Activated CD8-positive, alpha-beta memory T cell treated with anti-CD3 and anti-CD28 coated beads, Interleukin-2, amount 50 U/mL, for 4 hours (primary cell): ENCODE results near the gene LRRN1.

Experiments used
- DNase-seq: peaks from one replicate; pipeline ENCODE4 v3.0.0-alpha.2; 2020

Gene LRRN1

DNA sequence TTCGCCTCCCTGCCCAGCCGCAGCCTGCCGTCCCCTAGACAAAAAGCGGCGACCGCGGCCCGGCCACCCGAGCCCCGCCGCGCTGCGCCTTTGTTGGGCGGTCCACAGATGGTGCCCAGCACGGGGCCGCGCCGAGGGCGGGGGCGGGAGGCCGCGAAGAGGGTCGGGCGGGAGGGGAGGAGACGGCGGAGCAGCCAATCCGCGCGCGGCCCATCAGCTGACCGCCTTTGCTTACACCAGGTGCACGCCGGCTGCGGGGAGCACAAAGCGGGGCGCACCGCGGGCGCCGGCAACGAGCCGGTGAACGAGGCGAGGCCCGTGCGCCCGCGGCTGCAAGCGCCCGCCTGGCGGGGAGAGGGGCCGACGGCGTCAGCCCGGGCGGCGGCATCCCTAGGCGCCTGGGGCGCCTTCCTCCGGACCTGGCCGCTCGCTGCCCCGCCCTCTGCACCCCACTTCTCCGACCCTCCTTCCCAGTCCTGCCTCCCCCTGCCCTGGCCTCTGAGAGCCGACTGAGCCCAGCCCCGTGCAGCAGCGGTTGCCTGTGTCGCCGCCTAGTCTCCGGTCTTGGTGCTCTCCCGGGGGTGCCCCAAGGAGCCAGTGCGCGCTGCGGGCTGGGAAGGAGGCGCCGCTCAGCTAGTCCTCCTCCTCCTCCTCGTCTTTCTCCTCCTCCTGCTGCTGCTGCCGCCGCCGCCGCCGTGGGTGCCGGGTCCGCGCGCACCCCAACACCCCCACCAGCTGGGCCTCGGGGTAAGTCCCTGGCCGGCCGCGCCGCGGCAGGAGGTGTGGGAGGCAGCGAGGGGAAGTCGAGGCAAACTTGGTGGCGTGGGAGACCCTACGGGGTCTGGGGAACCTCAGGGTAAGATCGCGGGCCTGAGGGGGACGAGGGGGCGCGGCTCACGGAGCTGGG, at the start of gene LRRN1:
LRRN1 (plus strand) TSS at position 259 of the 907 bp plus-strand sequence. CDS start 45,211 bp downstream, outside the sequence.
- peak; percentile 64 for DNase-seq

DNA sequence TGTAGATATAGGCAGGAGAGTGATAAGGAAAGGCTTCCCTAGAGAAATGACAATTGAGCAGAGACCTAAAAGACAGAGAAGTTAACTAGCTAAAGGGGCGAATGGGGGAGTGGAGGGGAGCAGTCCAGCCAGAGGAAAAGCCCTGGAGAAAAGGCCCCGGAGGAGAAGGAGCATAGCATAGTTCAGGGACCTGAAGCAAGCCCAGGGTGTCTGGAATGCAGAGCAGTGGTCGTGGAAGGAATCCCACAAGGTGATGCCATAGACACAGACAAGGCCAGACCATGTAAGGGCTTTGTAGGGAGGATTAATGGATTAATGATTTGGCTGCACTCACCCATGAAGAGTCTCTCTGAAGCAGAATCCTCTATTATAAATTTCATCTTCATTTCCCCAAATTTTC, 45.8 kb upstream of the LRRN1 start:
- DNase-seq, result no peak

DNA sequence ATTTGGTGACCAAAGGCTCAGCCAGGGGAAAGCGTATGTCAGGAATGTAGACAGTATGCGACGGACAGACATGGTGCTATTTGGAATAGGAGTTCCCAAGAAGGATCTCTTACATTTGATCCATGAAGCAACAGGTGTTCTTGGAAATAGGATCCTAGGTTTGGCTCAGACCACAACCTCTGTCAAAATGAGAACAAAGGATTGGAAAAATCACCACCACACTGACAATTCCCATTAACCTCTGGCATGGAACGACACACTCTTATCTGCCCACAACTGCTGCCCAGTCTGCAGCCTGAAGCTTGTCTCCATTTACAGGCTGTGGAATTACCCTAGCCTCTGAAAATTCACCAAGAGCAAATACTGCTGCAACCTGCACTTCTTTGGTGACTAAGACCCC, 33.6 kb upstream of the LRRN1 start:
- no peak for DNase-seq

DNA sequence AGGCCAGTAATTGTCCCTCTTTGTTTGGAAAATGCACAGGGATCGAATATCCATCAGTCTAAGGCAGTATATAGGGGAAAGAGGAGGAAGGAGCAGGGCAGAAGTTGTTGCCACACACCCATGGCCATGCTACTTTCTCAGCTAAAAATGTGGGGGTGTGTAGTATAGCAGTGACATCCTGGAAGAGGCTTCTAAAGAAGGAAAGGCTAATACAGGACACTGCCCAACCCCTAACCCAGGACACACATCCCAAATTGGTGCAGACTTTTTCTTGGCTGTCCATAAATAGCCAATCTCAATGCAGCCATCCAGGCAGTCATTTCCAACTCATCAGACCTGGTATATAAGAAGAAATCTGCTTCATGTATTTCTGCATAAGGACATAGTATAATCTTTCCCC, 33.1 kb upstream of the LRRN1 start:
- DNase-seq, result no peak

DNA sequence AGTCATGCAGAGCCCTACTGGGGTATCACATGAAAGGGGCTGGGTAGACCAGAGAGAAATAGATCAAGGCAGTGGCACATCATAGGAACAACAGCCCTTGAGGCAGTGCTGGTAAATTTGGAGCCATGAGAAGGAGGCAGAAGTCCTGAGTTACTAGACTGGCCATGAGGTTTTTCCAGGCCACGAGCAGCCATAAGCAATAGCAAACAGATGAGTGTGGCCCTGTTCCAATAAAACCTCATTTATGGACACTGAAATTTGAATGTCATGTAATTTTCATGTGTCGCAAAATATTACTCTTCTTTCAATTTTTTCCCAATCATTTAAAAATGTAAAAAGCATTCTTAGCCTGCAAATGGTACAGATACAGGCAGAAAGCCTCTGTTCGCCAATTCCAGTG, 28.1 kb upstream of the LRRN1 start:
- DNase-seq, result no peak

DNA sequence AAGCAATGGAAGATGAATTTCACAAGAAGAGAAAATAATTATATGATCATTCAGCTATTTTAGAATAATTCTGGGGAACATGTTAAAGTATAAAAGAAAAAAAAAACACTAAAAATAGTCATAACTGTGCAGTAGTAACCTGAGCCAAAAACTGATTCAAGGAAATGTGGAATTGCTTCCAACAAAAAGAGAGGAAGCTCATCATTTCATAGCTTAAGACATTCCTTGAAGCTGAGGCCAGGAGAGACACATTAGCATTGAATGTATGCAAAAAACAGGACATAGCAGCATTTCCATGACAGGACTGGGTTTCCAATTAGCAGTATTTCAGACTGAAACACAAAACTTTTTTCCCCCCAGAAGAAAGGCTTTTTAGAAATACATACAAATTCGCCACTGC, 27.7 kb upstream of the LRRN1 start:
- DNase-seq, result no peak

DNA sequence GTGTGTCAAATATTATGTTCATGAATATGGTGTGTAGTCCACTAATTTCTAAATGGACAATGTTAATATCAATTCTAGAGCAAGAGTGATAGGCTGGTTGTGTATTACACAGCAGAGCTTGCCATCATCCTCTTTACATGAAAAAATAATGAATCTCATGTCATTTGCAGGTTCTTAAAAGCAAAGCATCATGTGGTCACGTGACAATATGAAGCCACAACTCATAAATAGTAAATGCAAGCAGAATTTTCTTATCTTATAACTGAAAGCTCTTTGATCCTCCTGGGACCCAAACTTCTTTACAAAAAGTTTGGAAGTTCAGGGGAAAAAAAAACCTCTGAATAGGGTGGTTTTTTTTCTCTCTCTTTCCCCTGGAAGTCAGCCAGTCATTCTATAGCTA, 26.9 kb upstream of the LRRN1 start:
- no peak for DNase-seq

DNA sequence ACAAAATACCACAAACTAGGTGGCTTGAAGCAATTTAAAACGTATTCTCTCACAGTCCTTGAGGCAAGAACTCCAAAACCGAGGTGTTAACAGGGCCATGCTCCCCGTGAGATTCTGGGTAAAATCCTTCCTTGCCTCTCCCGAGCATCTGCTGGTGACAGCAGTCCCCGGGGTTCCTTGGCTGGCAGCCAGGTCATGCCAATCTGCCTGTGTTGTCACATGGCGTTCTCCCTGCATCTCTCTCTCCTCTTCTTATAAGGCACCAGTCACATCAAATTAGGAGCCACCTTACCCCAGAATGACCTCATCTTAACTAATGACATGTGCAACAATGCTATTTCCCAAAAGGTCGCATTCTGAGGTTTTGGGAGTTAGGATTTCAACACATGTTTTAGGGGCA, 26.3 kb upstream of the LRRN1 start:
- no peak for DNase-seq

DNA sequence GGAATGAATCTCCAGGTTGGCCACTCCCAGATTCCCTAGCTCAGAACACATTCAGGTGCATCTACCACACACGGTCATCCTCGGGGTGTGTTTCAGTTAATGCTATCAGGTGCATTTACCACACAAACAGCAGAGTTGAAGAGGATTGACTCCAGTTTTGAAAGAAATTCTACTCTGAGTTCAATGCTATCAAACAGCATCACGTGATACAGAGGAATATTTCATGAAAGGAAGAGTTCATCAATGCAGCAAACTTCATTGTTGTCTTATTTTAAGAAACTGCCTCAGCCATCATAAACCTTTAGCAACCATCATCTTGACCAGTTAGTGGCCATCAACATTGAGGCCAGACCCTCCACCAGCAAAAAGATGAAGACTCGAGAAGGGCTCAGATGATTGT, 22.6 kb upstream of the LRRN1 start:
- DNase-seq, result no peak

DNA sequence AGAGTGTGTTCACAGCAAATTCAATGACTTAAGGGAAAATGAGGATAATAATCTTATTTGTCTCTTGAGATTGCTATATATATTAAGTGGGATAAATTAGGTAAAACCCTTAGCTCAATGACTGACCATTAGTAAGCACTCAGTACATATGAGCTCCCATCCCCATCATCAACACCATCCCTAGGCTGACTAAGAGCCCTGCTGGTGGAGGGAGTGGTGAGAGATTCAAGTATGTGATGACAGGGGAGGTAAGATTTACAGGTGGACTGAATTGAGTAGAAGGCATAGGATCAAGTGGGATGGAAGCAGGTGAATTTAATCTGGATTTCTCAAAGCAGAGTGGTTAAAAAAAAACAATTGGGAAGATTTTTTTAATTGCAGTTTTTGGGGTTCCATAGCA, 21.0 kb upstream of the LRRN1 start:
- no peak for DNase-seq

DNA sequence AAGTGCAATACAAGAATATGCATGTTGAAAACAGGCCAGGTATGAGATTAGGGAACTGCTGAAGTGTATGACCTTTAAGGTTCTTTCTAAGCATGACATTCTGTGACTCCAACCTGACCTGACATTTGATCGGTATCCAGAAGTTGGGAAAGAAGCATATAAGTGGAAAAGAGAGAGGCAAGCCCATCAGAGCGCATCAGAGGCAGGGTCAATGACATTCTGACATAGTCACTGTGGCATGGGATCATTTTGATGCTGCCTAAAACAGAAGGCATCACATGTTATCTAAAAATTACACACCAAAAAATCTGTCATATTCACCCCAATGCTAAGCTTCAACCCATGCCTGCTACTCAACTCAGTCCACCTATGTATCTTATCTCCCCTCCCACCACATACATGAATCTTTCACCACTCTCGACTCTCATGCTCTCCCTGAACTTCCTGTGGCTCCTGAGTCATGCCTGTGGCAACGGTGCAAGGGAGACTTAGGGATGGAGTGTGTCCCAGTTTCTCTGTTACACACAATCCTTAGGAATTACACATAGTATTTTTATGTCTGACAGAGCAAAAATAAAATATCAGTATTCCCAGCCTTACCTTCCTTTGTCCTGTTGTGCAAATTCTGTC, 20.5 kb upstream of the LRRN1 start:
- DNase-seq, result no peak

DNA sequence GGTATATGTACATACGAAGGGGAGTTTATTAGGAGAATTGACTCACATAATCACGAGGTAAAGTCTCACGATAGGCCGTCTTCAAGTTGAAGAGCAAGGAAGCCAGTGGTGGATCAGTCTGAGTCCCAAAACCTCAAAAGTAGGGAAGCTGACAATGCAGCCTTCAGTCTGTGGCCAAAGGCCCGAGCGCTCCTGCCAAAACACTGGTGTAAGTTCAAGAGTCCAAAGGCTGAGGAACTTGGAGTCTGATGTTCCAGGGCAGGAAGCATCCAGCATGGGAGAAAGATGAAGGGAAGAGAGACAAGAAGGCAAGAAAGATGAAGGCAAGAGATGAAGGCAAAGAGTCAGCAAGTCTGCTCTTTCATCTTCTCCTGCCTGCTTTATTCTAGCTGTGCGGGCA, 16.8 kb upstream of the LRRN1 start:
- DNase-seq, result no peak

DNA sequence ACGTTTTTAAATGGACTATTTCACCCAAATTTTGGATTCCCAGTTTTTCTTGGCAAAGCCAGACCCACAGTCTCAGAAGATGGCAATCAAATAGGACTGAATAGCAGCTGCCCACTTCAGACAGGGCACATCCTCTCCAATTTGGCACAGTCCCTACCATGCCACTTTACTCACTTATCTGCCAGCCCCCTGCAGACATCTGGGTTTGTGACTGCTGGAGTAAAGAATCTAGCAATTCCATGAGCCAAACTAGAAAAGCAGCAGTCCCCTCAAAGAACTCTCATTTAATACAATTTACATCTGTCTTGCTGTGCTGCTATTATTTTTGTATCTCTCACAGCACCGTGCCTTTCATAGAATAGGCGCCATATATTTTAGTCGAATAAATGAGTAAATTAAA, 16.0 kb upstream of the LRRN1 start:
- no peak for DNase-seq

DNA sequence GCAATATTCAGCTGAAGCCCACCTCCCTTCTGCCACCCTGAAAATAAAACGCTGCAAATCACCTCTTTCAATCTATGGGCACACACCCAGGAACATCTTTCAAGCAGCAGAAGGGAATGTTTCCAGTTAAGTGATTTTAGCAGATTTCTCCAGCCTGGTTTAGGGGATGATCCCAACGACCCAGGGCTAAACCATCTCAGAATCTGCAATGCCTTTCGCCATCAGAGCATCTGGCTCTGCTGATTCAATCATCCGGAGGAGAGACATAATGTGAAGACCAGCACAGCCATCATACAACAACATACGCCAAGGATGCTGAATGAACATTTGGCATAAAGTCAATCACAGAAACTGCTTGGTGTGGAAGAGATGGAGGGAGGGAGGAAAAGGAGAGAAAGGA, 15.5 kb upstream of the LRRN1 start:
- DNase-seq, result no peak

DNA sequence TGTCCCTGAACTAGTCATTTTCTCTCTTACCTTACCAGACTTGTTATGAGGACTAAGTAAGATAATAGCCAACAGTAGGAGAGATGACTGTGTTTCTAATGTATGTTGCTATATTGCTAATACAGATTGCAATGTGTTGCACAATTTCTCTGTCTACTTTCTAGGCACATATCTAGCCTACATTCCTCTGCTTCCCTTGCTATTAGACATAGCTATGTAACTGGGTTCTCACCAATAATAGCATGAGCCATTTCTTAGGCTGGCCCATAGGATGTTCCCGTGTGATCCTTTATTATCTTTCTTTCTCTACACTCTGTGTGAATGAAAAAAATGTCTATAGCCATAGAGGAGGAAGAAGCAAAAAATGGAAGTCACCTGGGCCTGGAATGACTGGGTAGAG, 6.8 kb upstream of the LRRN1 start:
- no peak for DNase-seq

DNA sequence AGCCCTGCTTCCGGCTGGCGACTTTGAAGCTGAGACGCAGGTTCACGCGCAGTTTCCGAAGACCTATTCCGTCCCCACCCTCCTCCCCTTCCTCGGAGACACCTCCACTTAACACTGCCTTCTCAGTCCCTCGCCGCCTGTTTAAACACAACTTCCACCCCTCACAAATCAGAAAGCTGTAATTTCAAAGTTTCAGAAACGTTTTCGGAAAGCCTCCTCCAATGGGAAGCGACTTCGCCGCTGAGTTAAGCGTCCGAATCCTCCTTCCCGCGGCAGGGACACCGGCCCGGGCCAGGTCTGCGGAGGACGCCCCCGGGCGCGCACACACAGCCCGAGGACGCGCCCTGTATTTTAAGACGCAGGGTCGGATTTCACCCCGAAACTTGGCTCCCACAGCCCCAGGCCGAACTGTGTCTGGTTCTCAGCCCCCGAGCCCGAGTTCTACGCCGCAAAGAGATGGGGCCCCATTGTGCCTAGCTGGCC, 559 bp upstream of the LRRN1 start:
- DNase-seq, result peak; percentile 47

DNA sequence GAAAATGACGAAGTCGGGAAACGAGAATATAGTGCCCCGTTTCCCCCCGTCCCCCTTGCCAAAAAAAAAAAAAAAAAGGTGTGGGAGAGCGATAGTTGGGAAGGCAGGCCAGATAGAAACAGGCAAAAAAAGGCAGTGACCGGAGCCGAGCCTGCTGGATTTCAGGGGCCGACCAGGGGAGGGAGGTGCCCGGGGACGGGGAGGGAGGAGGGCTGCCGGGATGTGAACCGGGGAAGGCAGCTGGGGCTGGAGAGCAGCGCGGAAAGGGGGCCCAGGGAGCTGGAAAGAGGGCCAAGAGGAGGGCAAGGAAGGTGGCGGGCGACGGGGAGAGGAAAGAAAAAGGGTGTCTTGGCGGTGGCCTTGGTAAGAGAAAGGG, 837 bp downstream of the LRRN1 start:
- DNase-seq, result peak; percentile 23

DNA sequence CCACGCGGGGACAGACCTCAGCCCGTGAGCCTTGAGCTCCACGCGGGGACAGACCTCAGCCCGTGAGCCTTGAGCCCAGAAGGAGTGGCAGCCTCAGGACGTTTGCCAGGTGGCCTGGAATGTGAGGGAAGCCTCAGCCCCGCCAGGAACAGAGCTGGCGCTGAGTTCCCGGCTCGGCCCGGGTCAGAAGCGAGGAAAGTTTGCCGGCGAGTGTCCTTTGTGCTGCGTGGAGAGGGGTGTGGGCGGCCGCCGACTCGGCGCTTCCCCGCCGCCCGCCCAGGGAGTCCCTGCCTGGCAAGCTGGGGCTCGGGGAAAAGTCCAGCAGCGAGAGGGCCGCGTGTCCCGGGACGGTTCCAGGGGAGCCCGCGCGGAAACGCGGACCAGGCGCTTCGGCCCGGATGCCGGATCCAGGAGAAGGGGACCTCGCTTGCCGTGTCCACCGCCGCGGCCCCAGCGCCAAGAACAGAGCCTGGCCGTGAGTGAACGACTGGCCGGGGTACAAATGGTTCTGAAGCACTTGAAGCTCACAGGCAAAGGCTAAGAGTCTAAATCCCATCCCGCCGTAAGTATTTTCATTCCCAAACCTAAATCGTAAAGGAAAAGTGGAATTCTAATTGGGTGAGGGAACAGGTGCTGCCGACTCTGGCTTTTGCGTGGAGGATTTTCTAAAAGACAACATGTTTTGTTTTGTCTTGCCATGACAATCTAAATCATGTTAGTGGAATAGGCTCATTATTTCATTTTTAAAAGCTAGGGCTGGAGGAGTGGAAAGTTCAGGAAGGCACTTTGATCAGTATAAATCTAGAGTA, 1.7 kb downstream of the LRRN1 start:
- DNase-seq, result peak; percentile 26

DNA sequence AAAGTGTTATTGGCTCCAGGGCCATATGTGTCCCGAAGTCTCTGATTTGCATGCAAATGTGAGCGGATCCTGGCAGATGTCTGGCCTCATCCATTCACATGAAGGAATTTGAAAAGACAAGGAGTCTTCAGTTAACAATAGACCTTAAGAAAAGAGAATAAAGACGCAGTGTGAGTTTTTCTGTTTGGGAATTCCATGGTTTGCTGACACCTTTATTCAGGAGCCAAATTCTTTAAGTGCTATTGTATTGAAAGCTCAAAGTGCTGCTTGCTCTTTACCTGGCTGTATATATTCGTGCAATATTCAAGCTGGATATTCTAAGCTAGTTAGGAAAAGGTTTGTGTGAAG, 2.2 kb downstream of the LRRN1 start:
- no peak for DNase-seq

DNA sequence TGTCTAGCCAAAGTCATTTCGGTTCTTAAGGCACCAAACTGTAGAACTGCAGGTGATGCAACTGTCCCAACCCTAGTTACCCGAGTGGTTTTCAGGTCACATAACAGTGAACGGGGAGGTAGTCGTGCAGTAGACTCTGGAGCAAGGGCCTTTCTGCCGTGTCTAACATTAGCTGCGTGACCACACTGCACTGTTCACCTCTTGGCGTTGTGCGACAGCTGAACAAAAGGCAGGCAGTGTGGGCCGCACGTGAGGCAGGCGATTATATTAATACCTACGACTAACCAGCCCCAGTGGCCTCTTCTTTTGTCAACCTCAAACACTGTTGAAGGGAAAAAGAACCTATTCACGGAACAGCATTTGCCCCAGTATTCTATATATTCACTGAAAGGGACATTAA, 2.8 kb downstream of the LRRN1 start:
- DNase-seq, result no peak

DNA sequence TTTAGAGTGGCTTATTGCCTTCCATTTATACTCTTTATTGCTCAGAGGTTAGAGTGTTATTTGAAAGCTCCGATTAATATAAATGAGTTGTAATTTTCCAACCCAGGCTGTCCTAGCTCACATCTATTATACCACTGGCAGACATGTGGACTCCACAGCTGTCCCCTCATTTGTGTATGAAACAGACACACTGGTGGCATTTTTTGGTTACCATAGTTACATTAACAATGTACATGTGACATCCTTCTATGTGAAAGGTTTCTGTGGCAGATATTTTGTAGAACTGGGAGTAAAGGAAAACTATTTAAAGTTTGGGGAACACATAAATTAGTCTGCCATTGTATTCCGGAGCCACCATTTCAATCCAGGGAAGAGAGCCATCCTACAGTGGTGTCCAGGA, 5.3 kb downstream of the LRRN1 start:
- DNase-seq, result no peak

DNA sequence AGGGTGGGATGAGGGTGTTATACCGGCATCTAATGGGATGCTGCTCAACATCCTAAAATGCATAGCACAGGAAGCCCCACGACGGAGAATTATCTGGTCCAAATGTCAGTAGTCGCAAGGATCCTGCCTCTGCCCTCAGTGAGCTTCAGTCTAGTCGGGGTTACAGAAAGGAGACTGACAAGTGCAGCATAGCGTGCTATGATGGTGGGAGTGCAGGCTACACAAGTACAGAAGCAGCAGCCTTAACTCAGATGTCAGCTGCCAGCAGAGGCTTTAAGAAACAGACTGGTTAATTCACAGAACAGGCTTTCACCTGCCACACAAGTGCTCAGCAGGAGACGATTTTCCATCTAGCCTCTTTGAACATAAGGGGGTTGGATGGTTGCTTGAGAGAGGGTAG, 6.9 kb downstream of the LRRN1 start:
- no peak for DNase-seq

DNA sequence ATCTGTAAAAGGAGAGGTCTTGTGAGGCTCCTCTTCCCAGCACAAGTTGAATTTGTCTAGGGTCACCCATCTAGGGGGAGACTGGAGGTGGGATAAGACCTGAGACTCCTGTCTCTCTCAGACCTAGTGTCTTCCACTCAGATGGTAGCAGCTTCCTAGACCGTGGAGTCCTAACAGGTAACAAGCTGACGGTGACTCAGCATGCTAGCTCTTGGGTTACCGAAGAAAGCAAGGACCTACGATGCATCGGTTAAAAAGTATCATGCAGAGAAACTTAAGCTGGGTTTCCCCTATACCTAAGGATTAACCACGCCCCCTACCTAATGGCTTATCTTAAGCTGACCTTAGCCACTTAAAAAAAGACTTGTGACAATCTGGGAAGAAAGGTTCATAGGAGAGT, 7.6 kb downstream of the LRRN1 start:
- DNase-seq, result no peak

DNA sequence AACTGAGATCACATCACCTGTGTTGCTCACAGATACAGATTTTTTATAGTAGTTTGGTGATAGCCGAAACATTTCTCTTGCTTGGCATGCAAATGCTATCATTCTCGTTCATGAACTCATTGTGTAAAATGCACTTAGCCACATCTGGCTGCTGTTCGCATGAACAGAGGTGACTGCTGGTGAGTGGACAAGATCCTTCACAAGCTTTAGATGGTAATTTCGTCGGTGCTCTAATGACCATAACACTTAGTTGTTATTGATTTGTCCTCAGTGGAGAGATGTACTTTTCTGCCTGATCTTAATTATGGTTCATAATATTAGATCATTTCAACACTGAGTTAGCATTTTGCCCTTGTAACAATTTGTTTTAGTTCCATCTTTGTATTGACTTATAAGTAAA, 13.8 kb downstream of the LRRN1 start:
- no peak for DNase-seq
